ENCODE data around the gene ODC1.
"Not testable (repeated sequence)": the region's sequence is repeated elsewhere in the genome, so short reads cannot be mapped to it uniquely, and the experiment has no call there.

Gene ODC1

GRCh38 chr2:10493075-10493633 is 45.0 kb upstream of the ODC1 start:
- DNase-seq (ENCODE audit: low spot score) = no peak
- in situ Hi-C loops (cut with MboI; ENCODE audit: low pct_unique_long_range_greater_than_20kb, low sequenced_read_pairs, unreplicated experiment) = no loop called here
- TF ChIP-seq CTCF (IDR thresholded peaks at IDR 0.05; ENCODE audit: extremely low read depth, insufficient read depth, missing control alignments) = no peak

GRCh38 chr2:10490806-10491291 is 42.7 kb upstream of the ODC1 start:
- in situ Hi-C loops (cut with MboI; ENCODE audit: low pct_unique_long_range_greater_than_20kb, low sequenced_read_pairs, unreplicated experiment) = no loop called here
- DNase-seq (ENCODE audit: low spot score) = no peak
- no peak for TF ChIP-seq CTCF (IDR thresholded peaks at IDR 0.05; ENCODE audit: extremely low read depth, insufficient read depth, missing control alignments)

DNA sequence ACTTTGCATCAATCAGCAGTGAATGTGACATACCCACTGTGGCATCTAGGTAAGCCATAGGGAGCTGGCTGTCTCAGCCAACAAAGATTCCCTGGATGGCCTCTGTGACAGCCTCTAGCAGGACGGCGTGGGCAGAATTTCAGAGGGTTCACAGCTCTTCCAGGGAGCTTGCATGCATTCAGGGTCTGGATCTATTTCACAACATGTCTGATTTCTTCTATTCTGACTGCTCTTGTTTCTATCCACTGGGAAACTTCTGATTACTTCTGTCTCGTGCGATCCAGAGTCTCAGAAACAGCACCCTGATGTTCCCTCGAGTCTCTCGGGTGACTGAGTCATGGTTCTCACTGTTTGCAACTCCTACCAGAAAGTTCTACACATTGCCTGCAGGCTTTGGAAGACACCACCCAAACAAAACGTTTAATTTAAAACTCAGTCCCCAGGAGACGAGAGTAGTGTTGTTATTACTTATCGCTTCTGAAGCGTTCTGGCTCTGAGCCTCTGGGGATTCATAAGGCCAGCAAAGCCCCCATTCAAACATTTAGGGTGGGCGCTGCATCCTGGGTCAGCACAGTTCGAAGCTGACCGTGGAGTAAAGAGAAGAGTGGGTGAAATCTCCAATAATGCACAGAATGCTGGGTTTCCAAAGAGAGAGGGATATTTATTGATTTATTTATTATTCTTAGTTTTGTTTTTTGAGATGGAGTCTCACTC is 41.9 kb upstream of the ODC1 start:
- in situ Hi-C loops (cut with MboI; ENCODE audit: low pct_unique_long_range_greater_than_20kb, low sequenced_read_pairs, unreplicated experiment) = no loop called here
- DNase-seq (ENCODE audit: low spot score) = no peak
- no peak for TF ChIP-seq CTCF (IDR thresholded peaks at IDR 0.05; ENCODE audit: extremely low read depth, insufficient read depth, missing control alignments)

GRCh38 chr2:10488142-10488541 is 40.0 kb upstream of the ODC1 start:
- in situ Hi-C loops (cut with MboI; ENCODE audit: low pct_unique_long_range_greater_than_20kb, low sequenced_read_pairs, unreplicated experiment); DNase-seq (ENCODE audit: low spot score): not testable (repeated sequence)

GRCh38 chr2:10487741-10488104 is 39.6 kb upstream of the ODC1 start:
- DNase-seq (ENCODE audit: low spot score); in situ Hi-C loops (cut with MboI; ENCODE audit: low pct_unique_long_range_greater_than_20kb, low sequenced_read_pairs, unreplicated experiment): not testable (repeated sequence)

DNA sequence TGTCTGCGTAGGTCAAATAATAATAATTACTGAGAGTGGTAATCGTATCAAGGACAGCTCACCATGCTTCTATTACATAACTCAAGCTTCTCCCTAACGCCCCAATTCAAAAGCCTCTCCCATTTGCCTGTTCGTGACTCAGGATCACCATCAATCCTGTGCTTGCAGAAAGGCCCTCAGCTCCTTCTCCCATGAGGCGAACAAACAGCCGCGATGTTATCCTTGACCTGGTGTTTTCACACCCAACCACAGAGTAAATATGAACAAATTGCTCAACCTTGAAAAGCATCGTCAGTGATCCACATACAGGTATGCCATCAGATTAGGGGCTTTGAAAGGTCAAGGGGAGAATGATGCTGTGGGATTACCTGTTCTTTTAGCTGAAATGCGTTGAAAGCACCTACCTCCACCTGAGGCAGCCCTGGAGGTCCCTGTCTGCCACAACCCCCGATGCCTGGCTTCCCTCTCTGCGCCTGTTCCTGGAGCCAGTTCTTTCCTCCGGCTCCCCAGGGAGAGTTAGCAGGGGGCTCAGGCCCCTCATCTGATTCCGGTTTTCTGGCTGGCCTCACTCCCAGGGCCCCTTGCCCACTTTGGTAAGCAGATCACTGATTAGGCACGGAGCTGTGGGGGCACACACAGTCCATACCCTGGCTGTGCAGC is 39.1 kb upstream of the ODC1 start:
- in situ Hi-C loops (cut with MboI; ENCODE audit: low pct_unique_long_range_greater_than_20kb, low sequenced_read_pairs, unreplicated experiment) = no loop called here
- TF ChIP-seq CTCF (IDR thresholded peaks at IDR 0.05; ENCODE audit: extremely low read depth, insufficient read depth, missing control alignments) = no peak
- DNase-seq (ENCODE audit: low spot score) = no peak

DNA sequence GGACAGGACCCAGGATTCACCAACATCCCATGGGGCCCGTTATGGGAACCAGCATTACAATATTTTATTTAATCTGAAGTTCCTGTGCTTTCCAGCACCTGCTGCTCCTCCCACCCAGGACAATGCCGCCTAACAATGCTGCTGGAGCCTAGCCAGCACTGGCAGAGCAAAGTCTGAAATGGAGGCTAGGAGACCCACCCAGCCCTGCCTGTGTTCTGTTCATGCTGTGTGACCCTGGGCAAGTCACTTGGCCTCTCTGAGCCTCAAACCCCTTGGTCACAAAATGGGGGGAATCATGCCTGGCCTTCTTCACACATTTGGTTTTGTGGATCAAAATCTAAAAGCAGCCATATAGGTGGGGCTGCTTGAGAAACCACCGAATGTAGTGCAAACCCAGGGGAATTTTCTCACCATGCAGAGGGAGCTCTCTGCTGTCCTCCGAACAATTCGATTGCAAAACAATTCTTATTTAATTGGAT is 38.5 kb upstream of the ODC1 start:
- DNase-seq (ENCODE audit: low spot score) = no peak
- TF ChIP-seq CTCF (IDR thresholded peaks at IDR 0.05; ENCODE audit: extremely low read depth, insufficient read depth, missing control alignments) = no peak
- in situ Hi-C loops (cut with MboI; ENCODE audit: low pct_unique_long_range_greater_than_20kb, low sequenced_read_pairs, unreplicated experiment) = no loop called here
